ENCODE data around the gene CHST7. TPM values are rescaled to one million over a fixed set of nuclear protein-coding genes. Genes with fewer than 3 reads are reported as not detected.

CHST7 gene
- total and polyA plus RNA-seq, 10 of the 15 experiments (the other 5 are each of a cell fraction or from before 2014, with no cell fraction given): 0.58 to 11.0 (median 5.4) TPM

DNA sequence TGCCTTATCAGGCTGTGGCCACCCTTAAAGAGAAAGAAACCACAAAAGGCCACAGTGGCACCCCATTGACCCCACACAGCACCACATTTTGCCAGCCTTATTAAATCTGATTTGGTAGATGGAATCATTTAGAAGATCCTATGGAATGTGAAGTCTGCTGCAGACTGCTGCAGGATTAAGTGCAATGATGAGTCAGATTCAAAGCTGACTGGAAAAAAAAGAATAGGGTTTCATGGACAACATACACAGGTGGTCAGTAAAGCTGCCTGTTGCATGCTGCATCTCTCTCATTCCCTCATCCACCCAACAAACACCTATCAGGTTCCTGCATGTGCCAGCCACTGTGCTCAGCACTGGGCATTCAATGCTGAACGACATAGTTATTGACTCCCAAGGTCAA lies 56.6 kb downstream of the CHST7 start:
- Histone ChIP-seq H3K27me3 (replicated peaks in 1 of 2; ENCODE audit: control insufficient read depth in 2 of 2, insufficient read depth in 2 of 2, low read length in 1 of 2) (no peaks in the 10 kb centered on the region), H3K36me3 (ENCODE audit: control insufficient read depth in 2 of 2, insufficient read depth in 2 of 2, low read length in 1 of 2) (no peaks in the 10 kb centered on the region; a peak in 1 of 4 replicates), H2AFZ (ENCODE audit: control insufficient read depth, low read depth, low read length) (no peak overlapping the region), H3K4me1 (ENCODE audit: control insufficient read depth, insufficient read depth, low read length) (peaks cover 43% of the 10 kb centered on the region), H3K4me3 (no peak overlapping the region), H4K20me1 (ENCODE audit: control insufficient read depth, insufficient read depth) (no peaks in the 10 kb centered on the region), H3K9me3 (replicated peaks; ENCODE audit: control insufficient read depth, insufficient read depth, low read length) (no peaks in the 10 kb centered on the region), H3K27ac (ENCODE audit: control insufficient read depth, insufficient read depth) (peak overlapping the region; percentile 85), H3K9ac (ENCODE audit: control insufficient read depth, insufficient read depth, low read length) (no peak overlapping the region), H3K4me2 (ENCODE audit: control insufficient read depth, insufficient read depth) (no peak overlapping the region), H3K79me2 (ENCODE audit: control insufficient read depth, insufficient read depth, low read length) (no peaks in the 10 kb centered on the region)
- ChIA-PET RAD21 (ENCODE audit: unreplicated experiment) (interaction anchor here (0.9 to 3.0 kb wide), 9 partner anchors 8 to 89 kb away, joined by 3 to 21 read pairs (median 7); no protein-coding TSS in a partner anchor), CTCF (interaction anchor here (0.9 to 2.8 kb wide), 6 partner anchors 8 to 56 kb away, joined by 3 to 14 read pairs (median 6); no protein-coding TSS in a partner anchor), POLR2A (interaction anchor here (0.6 to 2.5 kb wide), 3 partner anchors 7 to 426 kb away, joined by 4 to 8 read pairs (median 5); no protein-coding TSS in a partner anchor), SMC1A (ENCODE audit: uncharacterized antibody, unreplicated experiment) (interaction anchor here (0.9 to 2.6 kb wide), 8 partner anchors 8 to 207 kb away, joined by 3 to 33 read pairs (median 4); no protein-coding TSS in a partner anchor)
- DNase-seq (ENCODE audit: low read depth, low spot score) (no peak), FAIRE-seq (no peak), ATAC-seq (no peak)
- TF ChIP-seq YBX1 (IDR thresholded peaks at IDR 0.05) (no peak), MTA3 (IDR thresholded peaks at IDR 0.05; ENCODE audit: borderline replicate concordance, low read length) (no peak), CBX5 (IDR thresholded peaks at IDR 0.05; ENCODE audit: low read depth) (no peak), SMARCA5 (IDR thresholded peaks at IDR 0.05) (no peak), DPF2 (IDR thresholded peaks at IDR 0.05) (no peak), TARDBP (IDR thresholded peaks at IDR 0.05; ENCODE audit: borderline replicate concordance) (no peak), SRF (IDR thresholded peaks at IDR 0.05; ENCODE audit: low read depth in 2 of 2, low read length in 2 of 2) (no peak), JUND (IDR thresholded peaks at IDR 0.05; ENCODE audit: low read depth, low read length) (no peak), NFIC (IDR thresholded peaks at IDR 0.05; ENCODE audit: low read depth, low read length) (no peak), CHD4 (IDR thresholded peaks at IDR 0.05) (no peak), PKNOX1 (IDR thresholded peaks at IDR 0.05) (no peak), HSF1 (IDR thresholded peaks at IDR 0.05; ENCODE audit: low read depth, low read length) (no peak), NFYB (IDR thresholded peaks at IDR 0.05; ENCODE audit: insufficient read depth, low read depth, low read length) (no peak), KDM1A (IDR thresholded peaks at IDR 0.05; ENCODE audit: borderline replicate concordance) (no peak), STAT3 (IDR thresholded peaks at IDR 0.05; ENCODE audit: low read depth, low read length) (no peak), E2F4 (IDR thresholded peaks at IDR 0.05; ENCODE audit: low read depth, low read length) (no peak), SUPT20H (IDR thresholded peaks at IDR 0.05; ENCODE audit: borderline replicate concordance, control insufficient read depth, low read depth, low read length) (no peak)
- TF ChIP-seq, protein P1, sequence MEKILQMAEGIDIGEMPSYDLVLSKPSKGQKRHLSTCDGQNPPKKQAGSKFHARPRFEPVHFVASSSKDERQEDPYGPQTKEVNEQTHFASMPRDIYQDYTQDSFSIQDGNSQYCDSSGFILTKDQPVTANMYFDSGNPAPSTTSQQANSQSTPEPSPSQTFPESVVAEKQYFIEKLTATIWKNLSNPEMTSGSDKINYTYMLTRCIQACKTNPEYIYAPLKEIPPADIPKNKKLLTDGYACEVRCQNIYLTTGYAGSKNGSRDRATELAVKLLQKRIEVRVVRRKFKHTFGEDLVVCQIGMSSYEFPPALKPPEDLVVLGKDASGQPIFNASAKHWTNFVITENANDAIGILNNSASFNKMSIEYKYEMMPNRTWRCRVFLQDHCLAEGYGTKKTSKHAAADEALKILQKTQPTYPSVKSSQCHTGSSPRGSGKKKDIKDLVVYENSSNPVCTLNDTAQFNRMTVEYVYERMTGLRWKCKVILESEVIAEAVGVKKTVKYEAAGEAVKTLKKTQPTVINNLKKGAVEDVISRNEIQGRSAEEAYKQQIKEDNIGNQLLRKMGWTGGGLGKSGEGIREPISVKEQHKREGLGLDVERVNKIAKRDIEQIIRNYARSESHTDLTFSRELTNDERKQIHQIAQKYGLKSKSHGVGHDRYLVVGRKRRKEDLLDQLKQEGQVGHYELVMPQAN (conservative IDR thresholded peaks at IDR 0.05): no peak
- no TSS peak for BruUV-seq (replicated peaks)
- WGBS (ENCODE audit: insufficient coverage, insufficient replicate concordance, low lambda C conversion rate, missing lambda C conversion rate): 50% methylated on average over 1 of the region's 1 CpG
- in situ Hi-C loops (cut with MboI): no loop called here
- intact Hi-C loops (cut with micrococcal nuclease; ENCODE audit: unreplicated experiment): no loop called here

Data from GM12878 (cell line).